Measurements from ENCODE around the gene RHOBTB3.

Gene RHOBTB3

DNA sequence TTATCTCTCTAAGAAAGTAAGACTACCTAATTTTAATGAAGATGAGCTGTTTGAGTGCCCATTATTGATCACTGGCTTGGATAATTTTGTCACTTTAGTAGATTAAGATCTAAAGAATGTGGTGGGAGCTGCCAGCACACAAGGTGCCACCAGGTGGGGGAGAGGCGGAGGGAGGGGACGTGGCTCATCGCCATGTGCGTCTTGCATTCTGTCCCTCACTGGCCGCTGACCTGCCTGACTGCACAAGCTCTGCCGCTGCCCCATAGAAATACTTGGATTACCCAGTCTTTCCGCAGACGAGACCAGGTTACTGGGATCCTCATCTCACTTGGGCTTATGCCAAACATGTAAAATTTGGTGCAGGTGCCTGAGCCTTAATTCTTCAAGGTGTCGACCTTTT lies 37.6 kb downstream of the RHOBTB3 start:
- DNase-seq, result no peak

DNA sequence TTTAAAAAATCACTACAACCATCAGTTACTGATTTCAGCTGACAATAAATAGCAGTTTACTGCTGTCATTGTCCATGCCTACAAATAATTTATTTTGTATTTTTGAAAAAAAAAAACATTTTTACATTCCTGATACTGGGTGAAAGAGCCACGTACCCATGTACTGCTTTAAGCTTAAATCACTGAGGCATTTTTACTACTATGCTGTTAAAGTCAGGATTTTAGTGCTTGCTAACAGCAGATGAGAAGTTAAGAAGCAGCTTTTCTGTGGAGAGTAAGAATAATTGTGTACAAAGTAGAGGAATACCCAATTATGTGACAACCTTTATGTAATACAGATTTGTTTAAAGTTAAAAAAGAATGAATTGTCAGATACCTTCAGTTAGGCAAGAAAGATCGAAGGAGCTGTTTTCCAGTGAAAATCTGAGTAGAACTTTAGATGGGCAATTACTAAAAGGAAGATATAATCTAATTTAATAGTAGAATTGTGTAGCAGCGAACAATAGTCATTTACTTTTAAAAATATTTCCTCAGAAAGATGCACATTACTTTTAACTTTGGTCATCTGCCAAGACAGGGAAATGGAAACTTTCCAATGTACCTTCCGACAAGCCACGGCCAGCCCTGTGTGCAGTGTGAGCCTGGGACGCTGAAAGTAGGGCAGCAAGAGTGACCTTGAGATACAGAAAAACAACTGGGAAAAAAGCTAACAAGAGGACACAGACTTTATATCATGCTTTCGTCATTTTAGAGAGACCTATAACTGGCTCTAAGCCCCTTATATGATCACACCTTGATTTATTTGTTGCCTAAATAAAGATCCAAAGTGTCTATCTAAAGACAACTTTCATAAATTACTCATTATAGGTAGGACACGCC lies 39.9 kb downstream of the RHOBTB3 start:
- no peak for DNase-seq

DNA sequence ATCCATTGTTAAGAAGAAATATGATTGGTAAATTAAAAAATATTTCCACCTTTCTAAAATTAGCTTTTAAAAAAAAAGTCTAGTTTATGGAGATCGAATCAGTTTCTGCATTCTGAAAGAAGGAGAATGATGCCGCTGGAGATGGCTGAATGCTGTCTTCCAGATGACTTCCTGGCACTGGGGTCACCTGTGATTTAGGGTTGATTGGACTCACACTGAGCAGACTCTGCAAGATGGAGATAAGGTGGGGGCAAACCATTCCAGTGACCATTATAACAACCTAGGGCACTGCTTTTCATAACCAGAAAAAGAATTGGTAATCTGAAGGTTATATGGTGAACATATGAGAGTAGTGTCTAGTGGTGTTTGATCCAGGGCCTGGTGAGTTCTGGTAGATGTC lies 40.8 kb downstream of the RHOBTB3 start:
- DNase-seq, result no peak

DNA sequence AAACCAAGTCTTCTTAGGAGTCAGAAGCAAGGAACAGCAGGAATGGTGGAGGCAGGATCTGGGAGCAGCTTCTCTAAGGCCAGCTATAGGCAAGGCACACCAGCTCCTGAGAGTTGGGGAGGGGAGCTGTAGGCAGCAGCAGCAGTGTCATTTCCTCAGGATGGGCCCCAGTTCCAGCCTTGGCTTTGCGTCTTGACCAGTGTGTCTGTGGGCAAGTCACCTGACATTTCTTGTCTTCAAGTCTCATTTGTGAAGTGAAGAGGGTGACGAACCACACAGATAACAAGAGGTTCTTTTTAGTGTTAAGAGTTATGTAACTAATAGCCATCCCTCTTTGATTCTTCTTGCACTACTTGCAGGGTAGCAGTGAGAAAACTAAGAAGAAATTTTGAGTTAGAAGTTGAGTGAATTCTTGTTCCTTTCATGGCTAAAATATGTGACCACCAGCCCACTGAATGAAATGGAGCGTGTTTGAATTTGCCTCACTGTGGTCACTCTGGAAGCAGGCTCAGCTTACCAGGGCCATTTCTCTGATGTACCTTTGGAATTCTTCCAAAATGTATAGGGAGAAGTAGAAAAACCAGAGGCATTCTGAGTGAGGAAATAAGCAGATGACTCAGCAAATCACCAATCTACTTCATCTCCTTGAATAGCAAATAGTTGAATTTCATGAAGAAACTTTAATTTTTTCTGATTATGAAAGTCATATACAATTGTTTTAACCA lies 42.4 kb downstream of the RHOBTB3 start:
- peak; percentile 17 to 58 (median 42) for DNase-seq

DNA sequence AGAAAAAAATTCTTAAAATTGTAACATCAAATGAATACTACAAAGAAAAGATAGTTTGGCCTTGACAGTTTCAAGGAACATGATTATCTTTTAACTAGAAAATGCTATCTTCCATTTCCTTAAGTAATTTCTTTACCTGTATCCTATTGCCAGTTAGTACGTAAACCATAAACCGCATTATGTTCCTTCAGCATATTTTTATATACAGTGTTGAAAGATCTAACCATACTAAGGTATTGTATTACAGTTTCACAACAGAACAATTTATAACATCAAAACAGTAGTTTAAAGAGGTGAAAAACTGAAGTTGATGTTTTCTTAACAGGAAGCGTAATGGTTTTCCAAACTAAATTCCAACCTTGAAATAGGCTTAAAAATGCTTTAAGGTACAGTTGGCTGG lies 46.3 kb downstream of the RHOBTB3 start:
- DNase-seq, result no peak

DNA sequence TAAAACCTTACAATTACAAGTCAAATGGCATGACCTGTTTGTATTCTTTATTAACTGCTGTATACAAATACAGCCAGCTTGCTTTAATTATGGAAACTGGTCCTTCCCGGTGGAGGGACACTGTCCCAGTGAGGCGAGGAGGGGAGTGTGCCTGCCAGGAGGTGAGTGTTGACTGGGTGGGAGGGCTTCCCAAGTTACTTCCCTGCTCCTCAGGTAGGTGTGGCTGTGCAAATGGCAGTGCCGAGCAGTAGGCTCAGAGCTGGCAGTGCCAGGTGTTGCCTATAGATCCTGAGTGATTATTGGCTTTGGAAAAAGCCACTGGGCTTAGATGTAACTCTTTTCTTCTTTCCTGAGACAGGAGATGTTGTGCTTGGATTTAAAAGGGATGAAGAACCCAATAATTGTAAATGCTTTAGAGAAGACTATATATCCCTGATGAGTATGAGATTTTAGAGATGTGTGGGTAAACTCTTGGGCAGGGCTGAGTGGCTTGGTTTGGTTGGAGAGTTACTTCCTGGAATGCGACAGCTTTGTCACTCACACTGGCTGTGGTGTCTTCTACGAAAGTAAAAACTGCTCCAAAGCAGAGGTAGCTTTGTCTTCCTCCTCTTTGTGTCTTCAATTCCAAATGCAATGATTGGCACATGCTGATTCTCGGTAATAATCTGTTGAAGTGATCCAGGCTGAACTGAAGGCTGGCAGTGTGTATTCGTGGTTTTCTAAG lies 47.7 kb downstream of the RHOBTB3 start:
- peak in 3 of 4 experiments; percentile 35 to 40 (median 38) for DNase-seq

DNA sequence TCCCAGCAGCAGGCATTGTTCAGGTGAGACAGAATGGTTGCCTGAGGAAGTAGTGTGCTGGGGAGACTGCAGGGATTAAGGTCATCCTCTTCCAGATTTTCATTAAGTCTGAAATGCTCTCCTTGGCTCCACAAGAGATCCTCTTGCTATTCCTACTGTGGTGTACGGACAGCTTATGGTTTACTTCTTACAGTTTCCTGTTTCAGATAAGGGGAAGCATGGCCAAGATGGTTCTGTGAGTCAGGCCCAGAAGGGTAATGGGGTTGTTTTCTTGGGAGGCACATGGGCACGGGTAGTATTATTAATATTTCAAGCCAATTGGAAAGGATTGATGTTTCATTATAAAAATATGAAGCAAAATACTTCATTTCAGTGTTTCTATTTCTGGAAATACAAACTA lies 48.5 kb downstream of the RHOBTB3 start:
- peak; percentile 53 to 79 (median 68) for DNase-seq

DNA sequence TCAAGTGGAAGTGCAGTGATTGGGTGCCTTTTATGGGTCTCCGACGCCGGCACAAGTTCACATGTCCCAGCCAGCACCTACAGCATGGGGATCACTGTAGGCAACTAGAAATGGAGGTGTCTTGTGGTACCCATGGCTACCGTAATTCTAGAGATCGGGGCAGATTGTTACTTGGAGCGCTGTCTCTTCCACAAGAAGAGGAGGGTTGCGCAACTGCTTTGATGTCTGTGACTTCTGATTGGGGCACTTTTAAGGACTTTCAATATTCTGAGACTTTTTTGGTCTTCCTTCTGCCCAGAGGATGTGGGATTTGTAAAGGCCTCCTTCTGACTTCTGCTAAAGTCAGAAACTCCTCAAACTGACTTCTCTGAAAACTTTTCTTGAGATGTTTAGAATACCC lies 49.5 kb downstream of the RHOBTB3 start:
- DNase-seq, result peak in 3 of 4 experiments; percentile 45 to 63 (median 53)

DNA sequence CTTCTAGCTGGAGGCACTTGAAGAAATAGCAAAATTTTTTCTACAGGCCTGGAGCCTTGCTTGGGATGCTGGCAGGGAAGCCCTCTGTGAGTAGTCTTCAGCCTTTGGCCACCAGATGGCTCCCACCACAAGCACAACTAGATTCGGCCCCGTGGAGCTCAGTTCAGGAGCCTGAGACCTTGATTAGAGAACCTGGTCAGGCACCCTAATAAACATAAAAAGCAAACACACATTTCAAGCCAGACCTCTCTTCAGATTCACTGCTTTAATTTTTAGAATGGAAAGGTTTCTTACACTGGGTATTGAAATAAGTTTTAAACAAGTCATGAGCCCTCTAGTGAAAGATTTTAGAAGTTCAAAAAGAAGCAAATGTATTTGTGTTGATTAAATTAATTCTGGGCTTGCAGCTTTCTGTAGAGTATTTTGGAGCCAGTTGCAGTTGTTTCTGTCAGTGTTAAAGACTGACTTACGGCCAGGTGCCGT lies 50.0 kb downstream of the RHOBTB3 start:
- peak; percentile 83 to 92 (median 87) for DNase-seq

DNA sequence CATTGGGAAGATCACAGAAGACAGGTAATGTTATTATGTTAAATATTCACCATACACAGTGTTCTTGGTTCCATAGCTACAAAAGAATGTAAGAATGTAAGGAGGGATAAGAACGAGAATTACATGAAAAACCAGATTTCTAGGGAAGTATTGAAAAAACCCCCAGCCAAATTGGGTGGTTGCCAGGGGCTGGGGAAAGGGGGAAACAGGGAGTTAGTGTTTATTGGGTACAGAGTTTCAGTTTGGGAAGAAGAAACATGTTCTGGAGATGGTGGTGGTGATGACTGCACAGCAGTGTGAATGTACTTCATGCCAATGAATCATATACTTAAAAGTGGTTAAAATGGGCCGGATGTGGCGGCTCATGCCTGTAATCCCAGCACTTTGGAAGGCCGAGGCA lies 51.0 kb downstream of the RHOBTB3 start:
- no peak for DNase-seq

DNA sequence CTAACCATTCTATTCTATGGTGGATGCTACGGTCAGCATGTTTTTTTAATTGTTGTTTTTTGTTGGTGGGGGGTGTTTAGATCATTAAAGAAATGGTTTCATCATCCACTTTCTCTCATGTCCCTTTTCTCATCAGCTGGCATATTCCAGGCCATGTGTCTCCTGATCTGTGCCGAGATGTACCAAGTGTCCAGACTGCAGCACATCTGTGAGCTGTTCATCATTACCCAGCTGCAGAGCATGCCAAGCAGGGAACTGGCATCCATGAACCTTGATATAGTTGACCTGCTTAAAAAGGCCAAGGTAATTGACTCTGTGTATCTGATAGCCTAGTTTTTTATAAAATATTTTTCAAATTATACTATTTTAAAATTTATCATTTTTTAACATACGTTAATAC lies 52.5 kb downstream of the RHOBTB3 start:
- DNase-seq, result no peak

DNA sequence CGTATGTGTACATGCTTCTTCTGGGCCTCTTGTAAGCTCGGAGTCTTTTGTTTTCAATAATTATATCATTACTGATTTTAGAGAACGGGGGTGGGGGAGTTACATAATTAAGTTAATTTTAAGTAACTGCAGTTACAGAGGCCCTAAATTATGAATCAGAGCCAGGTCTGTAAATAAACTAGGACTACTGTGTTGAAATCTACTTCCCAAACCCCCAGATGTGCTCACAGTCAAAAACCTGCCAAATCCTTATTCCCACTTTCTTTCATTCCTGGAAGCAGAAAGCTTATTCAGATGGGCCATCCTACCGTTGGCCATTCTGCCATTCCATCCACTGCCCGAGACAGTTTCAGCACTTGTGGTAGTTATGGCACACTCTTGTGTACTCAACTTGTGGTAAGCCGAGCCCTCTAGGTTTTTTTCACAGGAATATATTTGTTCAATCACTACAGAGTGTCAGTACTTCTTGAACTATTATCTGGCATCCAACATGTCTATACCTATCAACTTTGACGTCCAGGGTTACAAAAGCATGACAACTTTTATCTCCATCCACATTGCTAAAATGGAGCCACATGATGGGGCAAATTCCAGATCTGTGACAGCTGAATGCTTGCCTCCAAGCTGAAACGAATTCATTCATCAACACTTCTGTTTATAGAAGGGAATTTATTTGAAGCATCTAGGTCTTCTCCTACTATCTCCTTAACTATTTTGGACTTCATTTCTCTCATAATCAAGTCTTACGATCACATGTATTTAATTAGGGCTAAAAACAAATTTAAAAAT lies 53.6 kb downstream of the RHOBTB3 start:
- no peak for DNase-seq

DNA sequence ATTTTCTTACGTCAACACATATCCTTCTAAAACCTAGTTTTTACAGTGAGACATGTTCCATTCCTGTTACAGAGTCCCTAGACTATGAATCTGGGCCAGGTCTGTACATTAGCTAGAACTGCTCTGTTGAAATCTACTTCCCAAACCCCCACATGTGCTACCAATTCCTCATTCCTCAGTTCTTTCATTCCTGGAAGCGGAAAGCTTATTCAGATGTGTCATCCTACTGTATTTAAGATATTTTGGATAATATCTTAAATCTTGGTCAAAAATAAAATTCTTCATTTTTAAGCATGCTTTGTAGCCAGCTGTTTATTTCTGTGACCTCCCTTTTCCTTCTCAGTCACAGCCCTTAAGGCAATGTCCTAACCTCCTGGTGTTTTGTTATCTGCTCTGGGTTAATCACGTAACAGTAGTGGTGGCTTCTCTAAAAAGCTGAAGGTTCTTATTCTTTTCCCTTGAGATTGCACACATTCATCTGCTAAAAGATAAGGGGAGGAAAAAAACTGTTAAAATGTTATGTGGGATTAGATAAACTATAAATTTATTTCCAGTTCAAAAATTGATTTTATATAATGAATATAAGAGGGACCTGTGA lies 55.8 kb downstream of the RHOBTB3 start:
- DNase-seq, result no peak

DNA sequence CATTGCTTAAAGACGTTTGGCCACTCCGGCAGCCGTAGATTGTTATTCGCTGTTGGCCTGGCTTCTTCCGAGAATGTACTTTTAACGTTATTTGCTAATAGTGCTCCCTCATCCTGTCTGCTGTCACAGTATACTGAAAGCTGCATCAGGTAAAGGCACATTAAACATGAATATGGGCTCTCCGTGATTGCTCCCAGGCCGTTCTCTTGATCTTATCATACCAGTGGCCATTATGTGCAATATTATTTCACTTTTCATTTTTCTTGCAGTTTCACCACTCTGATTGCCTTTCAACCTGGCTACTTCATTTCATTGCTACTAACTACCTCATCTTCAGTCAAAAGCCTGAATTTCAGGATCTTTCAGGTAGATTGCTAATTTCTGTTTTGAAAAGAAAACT lies 57.4 kb downstream of the RHOBTB3 start:
- no peak for DNase-seq

DNA sequence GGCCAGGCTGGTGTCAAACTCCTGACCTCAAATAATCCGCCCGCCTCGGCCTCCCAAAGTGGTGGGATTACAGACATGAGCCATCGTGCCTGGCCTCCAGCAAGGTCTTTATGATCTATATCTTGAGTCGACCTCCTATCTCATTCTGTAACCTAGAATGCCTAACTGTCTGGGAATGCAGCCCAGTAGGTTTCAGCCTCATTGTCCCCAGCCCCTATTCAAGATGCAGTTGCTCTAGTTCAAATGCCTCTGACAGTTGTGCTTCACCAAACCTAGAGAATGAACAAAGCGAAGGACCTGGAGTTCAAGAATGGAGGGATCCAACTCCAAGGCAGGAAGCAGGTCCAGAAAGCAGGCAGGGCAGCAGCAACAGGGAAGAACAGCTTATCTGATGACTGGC lies 60.6 kb downstream of the RHOBTB3 start:
- DNase-seq, result no peak

DNA sequence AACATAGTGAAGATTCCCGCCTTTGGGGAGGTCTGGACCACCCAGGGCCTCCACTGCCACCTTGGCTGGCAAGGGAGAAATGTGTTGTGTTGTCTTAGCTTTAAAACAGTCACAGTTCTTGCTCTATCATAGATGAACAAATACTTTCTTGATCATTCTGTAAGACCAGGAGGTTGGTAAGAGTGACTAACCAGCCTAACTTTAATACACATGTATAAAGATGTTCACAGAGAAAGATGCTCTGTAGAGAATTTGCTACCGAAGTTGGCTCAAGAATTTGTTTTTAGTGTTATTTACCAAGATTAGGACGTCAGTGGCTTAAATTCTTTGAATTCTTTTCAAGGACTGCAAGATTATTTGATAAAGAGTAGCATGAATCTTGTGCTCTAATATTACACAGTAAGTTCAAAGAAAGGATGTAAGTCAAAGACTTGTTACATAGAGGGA lies 63.0 kb downstream of the RHOBTB3 start:
- DNase-seq, result no peak

DNA sequence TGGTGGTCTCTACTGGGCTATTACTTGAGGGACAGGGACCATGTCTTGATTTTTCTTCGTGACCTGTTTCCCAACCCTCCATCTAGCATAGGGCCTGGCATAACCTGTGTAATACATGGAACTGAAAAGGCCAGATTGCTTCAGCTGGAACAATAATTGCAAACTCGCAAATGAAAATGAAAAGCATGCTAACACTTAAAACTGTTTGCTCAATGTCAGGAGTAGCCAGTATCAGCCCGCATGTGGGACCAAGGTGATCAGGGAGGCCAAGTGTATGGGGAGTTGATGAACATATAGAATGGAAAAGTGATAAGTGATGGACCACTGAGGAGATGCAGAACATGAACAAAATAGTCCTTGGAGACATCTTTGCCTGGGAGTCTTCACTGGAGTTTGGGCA lies 66.2 kb downstream of the RHOBTB3 start:
- DNase-seq, result no peak

DNA sequence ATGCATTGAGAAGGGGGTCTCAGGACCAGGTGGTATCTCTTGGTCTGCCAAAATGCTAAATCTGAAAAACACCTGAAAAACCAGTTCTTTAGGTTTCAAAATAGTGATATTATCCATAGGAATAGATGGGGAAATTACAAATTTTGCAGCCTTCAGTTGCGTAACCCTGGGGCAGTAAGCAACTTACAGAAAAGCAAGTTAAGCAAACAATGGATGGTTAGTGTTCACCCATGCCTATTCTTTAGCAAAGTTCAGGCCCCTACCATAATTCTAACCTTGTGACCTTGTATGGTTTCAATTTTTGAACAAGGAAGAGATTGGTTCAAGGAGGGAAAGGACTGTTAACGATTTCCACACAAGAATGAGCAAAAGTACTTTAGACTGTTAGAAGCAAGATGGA lies 66.9 kb downstream of the RHOBTB3 start:
- peak in 3 of 4 experiments; percentile 13 to 43 (median 23) for DNase-seq

DNA sequence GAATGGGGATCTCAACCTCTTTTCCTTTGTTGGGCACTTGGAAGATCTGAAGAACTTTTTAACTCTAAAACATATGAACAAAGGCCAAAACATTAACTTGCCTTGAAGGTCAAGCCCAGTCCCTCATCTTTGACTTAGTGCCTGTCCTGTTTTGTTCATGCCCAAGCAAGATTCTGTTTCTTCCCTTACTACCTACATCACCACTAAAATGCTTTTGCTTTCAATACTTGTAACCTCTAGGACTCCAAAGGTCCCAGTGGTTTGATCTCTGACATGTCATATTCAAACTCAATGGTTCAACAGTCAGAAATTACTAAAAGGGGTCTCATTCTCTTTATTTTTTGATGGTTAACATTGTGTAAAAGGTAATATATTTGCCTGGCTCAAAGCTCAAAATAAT lies 67.4 kb downstream of the RHOBTB3 start:
- DNase-seq, result no peak

DNA sequence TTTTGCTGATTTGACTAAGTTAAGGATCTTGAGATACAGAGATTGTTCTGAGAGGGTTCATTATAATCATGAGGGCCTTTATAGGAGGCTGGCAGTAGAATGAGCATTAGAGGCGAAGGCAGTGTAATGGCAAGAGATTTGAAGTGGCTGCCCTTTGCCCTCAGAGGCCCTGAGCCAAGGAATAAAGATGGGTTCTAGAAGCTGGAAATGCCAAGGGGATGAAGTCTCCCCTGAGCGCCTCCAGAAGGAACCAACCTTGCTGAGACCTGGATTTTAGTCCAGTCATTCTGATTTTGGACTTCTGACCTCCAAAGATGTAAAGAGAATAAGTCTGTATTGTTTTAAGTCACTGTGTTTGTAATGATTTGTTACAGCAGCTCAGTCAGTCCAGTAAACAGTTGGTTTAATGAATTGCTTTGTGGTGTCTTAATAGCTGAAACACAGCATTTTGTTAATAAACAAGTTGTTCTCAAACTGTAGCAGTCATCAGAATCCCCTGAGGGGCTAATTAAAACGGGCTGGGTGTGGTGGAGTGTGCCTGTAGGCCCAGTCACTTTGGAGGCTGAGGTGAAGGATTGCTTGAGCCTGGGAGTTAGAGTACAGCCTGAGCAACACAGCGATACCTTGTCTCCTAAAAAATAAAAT lies 68.2 kb downstream of the RHOBTB3 start:
- no peak for DNase-seq

DNA sequence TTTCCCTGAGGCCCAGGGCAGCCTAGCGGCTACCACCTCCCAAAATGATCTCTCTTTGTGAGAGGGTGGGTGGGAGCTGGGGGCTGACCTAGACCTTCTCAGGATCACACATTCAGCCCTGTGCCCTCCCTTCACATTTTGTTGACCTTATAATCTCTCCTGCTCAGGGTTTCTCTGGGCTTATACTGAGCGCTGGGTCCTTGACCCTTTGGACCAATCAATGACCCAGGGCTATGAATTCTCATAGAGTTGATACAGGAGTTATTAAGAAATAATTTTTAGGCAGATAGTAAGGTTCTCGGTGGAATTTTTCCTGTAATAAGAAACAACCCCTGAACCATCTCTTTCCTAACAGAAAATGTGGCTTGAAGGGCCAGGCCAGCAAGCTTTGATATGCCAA lies 69.4 kb downstream of the RHOBTB3 start:
- no peak for DNase-seq
